GM12878 (cell line): ENCODE data around the gene SLC4A2. TPM values are rescaled to one million over a fixed set of nuclear protein-coding genes. Genes with fewer than 3 reads are reported as not detected.

ENCODE experiments used
- ATAC-seq: fragments of 200-7000 bp; cut with Tn5 transposase; 3 replicates; pipeline ENCODE4 v1.9.1; 2020; ENCODE audit warnings: mild to moderate bottlenecking, moderate library complexity
- BruUV-seq: library from RNA; stranded (reverse); fragments of 400-500 nt; replicated peaks from 2 replicates; lab custom pipeline; 2021; lab: Mats Ljungman, UMichigan
- CTCF ChIA-PET: fragments of 300-600 bp; sonication (Branson Sonifier 250); formaldehyde crosslinking; extraction: SDS; loops from one replicate; lab custom pipeline; 2021; ENCODE audit warnings: inconsistent platforms; lab: Yijun Ruan, JAX
- POLR2A ChIA-PET: fragments of 350-600 bp; formaldehyde crosslinking; extraction: SDS; loops from one replicate; lab custom pipeline; 2021; ENCODE audit warnings: inconsistent platforms; lab: Charles Lee
- RAD21 ChIA-PET: fragments of 300-600 bp; sonication (Branson Sonifier 250); formaldehyde crosslinking; loops from one replicate; lab custom pipeline; 2023; ENCODE audit warnings: antibody characterized with exemption; ENCODE audit not compliant: unreplicated experiment; lab: Charles Lee
- SMC1A ChIA-PET: fragments of 300-600 bp; sonication (Branson Sonifier 250); formaldehyde crosslinking; loops from one replicate; lab custom pipeline; 2023; ENCODE audit not compliant: unreplicated experiment, uncharacterized antibody; lab: Charles Lee
- DNase-seq: peaks from one replicate; pipeline ENCODE4 v3.0.0-alpha.2; 2011; ENCODE audit warnings: low read depth, low spot score
- FAIRE-seq: peaks from 3 replicates; lab custom pipeline; 2011; peaks lifted over from hg19 to GRCh38; lab: Jason Lieb, UNC
- H2AFZ ChIP-seq: 2 replicates; pipeline ENCODE4 v1.6.0; 2011; ENCODE audit warnings: low read depth, low read length, control low read depth; ENCODE audit not compliant: control insufficient read depth
- H3K27ac ChIP-seq: 2 replicates; pipeline ENCODE4 v1.5.1; 2011; ENCODE audit warnings: control low read depth; ENCODE audit not compliant: control insufficient read depth, insufficient read depth
- H3K27me3 ChIP-seq, 2 experiments: replicated peaks in 1 of 2; 2 replicates each; pipeline versions ENCODE4 v1.6.0 to v1.6.1; 2011; ENCODE audit warnings: low read length in 1 of 2; ENCODE audit not compliant: control insufficient read depth in 2 of 2, insufficient read depth in 2 of 2
- H3K36me3 ChIP-seq, 2 experiments: 2 replicates each; pipeline ENCODE4 v1.5.1; 2011; ENCODE audit warnings: low read length in 1 of 2; ENCODE audit not compliant: control insufficient read depth in 2 of 2, insufficient read depth in 2 of 2
- H3K4me1 ChIP-seq: 2 replicates; pipeline ENCODE4 v1.6.1; 2011; ENCODE audit warnings: mild to moderate bottlenecking, low read length, moderate library complexity, mixed read lengths; ENCODE audit not compliant: control insufficient read depth, insufficient read depth
- H3K4me2 ChIP-seq: 2 replicates; pipeline ENCODE4 v1.6.0; 2011; ENCODE audit warnings: control low read depth; ENCODE audit not compliant: control insufficient read depth, insufficient read depth
- H3K4me3 ChIP-seq: fragments of 200-600 bp; sonication (generic); 2 replicates; pipeline ENCODE4 v1.5.1; 2016
- H3K79me2 ChIP-seq: 2 replicates; pipeline ENCODE4 v1.6.0; 2011; ENCODE audit warnings: low read length; ENCODE audit not compliant: control insufficient read depth, insufficient read depth
- H3K9ac ChIP-seq: 2 replicates; pipeline ENCODE4 v1.8.0; 2011; ENCODE audit warnings: low read length, control low read depth, mixed read lengths; ENCODE audit not compliant: control insufficient read depth, insufficient read depth
- H3K9me3 ChIP-seq: replicated peaks from 3 replicates; pipeline ENCODE4 v1.5.1; 2011; ENCODE audit warnings: mild to moderate bottlenecking, low read length; ENCODE audit not compliant: control insufficient read depth, insufficient read depth
- H4K20me1 ChIP-seq: 2 replicates; pipeline ENCODE4 v1.6.0; 2011; ENCODE audit not compliant: control insufficient read depth, insufficient read depth
- SRF ChIP-seq, 2 experiments: IDR thresholded peaks; 2 replicates each; pipeline ENCODE4 v1.6.1; 2011; ENCODE audit warnings: low read depth in 2 of 2, low read length in 2 of 2, mild to moderate bottlenecking in 1 of 2, moderate library complexity in 1 of 2
- TARDBP ChIP-seq: IDR thresholded peaks from 2 replicates; pipeline ENCODE4 v1.6.1; 2016; ENCODE audit warnings: borderline replicate concordance
- WGBS: methylation state at CpG from one replicate; pipeline ENCODE4 v1.1.6; 2016; ENCODE audit warnings: low lambda C conversion rate; ENCODE audit not compliant: insufficient replicate concordance, insufficient coverage; ENCODE audit errors: missing lambda C conversion rate; 5-methylcytosine and 5-hydroxymethylcytosine counted together
- in situ Hi-C: fragments of 300-500 bp; cut with MboI; formaldehyde crosslinking; loops from 9 replicates; pipeline ENCODE4 v1.14.3; 2018; ENCODE audit warnings: mixed read lengths
- intact Hi-C: fragments of 100-400 bp; cut with micrococcal nuclease; formaldehyde crosslinking; loops from one replicate; pipeline ENCODE4 v1.14.2; 2022; ENCODE audit not compliant: unreplicated experiment
- polyA plus RNA-seq, 11 experiments: library from polyadenylated mRNA; depleted of rRNA in 4 of 11; unstranded in 6 of 11; stranded (reverse) in 5 of 11; fragments of >200 nt; fragmentation: Nextera tagmentation in 4 of 11; fragmentation: Illumina TruSeq in 1 of 11; extraction: Ambion mirVana in 4 of 11; extraction: Trizol in 1 of 11; gene quantifications; 1 replicate in 1 of 11; 2 replicates in 10 of 11; pipeline versions ENCODE4 v1.2.1 to v1.2.3, GENCODE V29; 2011 to 2016; ENCODE audit warnings: inconsistent platforms in 2 of 11, missing spikeins in 2 of 11, low read depth in 1 of 11
- total RNA-seq, 4 experiments: library from RNA; depleted of rRNA in 3 of 4; stranded (reverse); fragments of >200 nt in 3 of 4; fragmentation: Illumina TruSeq in 1 of 4; extraction: Trizol in 1 of 4; gene quantifications; 2 replicates each; pipeline versions ENCODE4 v1.2.1 to v1.2.3, GENCODE V29; 2013 to 2021
- TF ChIP-seq, protein P1 (sequence below): fragments of 450-650 bp; formaldehyde crosslinking; IDR thresholded peaks from 2 replicates; pipeline ENCODE4 v1.5.0; 2022; ENCODE audit warnings: mild to moderate bottlenecking, missing genetic modification characterization

SLC4A2 gene
- total and polyA plus RNA-seq, 10 of the 15 experiments (the other 5 are each of a cell fraction or from before 2014, with no cell fraction given) = 2.7 to 78.6 (median 30.1) TPM

DNA sequence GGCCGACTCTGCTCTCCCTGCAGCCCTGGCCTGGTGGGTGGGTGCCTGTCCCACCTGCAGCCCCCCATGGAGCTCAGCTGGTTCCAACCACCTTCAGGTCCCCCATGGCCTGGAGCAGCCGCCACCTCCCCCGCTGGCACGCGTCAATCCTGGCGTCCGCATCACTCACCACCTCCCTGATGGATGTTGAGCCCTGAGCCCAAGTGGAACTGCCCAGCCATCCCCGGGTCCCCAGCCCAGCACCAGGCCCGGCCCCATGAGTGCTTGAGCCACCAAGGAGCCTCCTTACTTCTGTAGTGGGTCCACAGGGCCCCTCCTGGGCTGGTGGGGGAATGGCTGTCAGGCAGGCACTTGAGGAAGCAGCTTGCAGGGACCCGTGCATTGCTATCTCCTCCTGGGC is 41.5 kb downstream of the SLC4A2 start:
- no peaks in the 10 kb centered on the region; the same call in 1 of the 2 replicates for H4K20me1 ChIP-seq
- no peak overlapping the region for H2AFZ ChIP-seq
- TF ChIP-seq, protein P1, sequence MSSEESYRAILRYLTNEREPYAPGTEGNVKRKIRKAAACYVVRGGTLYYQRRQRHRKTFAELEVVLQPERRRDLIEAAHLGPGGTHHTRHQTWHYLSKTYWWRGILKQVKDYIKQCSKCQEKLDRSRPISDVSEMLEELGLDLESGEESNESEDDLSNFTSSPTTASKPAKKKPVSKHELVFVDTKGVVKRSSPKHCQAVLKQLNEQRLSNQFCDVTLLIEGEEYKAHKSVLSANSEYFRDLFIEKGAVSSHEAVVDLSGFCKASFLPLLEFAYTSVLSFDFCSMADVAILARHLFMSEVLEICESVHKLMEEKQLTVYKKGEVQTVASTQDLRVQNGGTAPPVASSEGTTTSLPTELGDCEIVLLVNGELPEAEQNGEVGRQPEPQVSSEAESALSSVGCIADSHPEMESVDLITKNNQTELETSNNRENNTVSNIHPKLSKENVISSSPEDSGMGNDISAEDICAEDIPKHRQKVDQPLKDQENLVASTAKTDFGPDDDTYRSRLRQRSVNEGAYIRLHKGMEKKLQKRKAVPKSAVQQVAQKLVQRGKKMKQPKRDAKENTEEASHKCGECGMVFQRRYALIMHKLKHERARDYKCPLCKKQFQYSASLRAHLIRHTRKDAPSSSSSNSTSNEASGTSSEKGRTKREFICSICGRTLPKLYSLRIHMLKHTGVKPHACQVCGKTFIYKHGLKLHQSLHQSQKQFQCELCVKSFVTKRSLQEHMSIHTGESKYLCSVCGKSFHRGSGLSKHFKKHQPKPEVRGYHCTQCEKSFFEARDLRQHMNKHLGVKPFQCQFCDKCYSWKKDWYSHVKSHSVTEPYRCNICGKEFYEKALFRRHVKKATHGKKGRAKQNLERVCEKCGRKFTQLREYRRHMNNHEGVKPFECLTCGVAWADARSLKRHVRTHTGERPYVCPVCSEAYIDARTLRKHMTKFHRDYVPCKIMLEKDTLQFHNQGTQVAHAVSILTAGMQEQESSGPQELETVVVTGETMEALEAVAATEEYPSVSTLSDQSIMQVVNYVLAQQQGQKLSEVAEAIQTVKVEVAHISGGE = no peak
- no peak for TF ChIP-seq SRF (IDR thresholded peaks at IDR 0.05; ENCODE audit: low read depth in 2 of 2, low read length in 2 of 2)
- no peak for TF ChIP-seq TARDBP
- no peak for ATAC-seq
- no TSS peak for BruUV-seq
- DNase-seq = no peak
- WGBS = 76% methylated on average over 10 of the region's 10 CpGs
- ChIA-PET RAD21 (no interaction called here), CTCF (no interaction called here), POLR2A (no interaction called here), SMC1A (no interaction called here)
- no peak for FAIRE-seq
- no peaks in the 10 kb centered on the region for H3K27me3 ChIP-seq
- intact Hi-C loops (no loop called here), in situ Hi-C loops (no loop called here)
- H3K79me2 ChIP-seq = peaks cover 10% of the 10 kb centered on the region
- no peak overlapping the region for H3K27ac ChIP-seq
- no peak overlapping the region for H3K4me2 ChIP-seq
- H3K4me1 ChIP-seq = no peaks in the 10 kb centered on the region
- H3K9me3 ChIP-seq = no peaks in the 10 kb centered on the region
- no peak overlapping the region for H3K9ac ChIP-seq
- H3K36me3 ChIP-seq = peaks cover 4 to 7% of the 10 kb centered on the region in 2 experiments; a peak in 3 of 4 replicates
- H3K4me3 ChIP-seq = no peak overlapping the region
